SK-N-DZ (cell line): ENCODE data around the gene CCL16.

Experiments
- DNase-seq: peaks from one replicate; pipeline ENCODE4 v3.0.0-alpha.2; 2015; ENCODE audit warnings: low spot score

CCL16 gene

DNA sequence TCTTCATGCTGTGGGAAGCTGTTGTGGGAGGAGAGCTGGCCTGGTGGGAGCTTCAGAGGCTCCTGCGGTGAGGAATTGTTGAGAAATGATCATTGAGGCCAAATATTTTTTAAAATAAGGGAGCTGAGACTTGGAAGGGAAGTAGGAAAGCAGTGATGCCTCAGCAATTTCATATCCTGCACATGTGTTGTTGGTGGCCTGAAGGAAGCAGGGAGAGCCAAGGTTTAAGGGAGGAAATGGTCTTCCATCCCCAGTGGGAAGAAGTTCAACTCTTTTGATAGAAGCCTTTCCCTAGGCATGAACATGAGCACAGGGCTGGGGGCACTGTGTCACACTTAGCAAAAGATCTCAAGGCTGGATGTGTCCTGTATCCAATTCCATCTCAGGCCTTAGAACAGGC is 5.3 kb upstream of the CCL16 start, which contains the start of gene CCL14:
CCL14 (minus strand) TSS at position 87 of the 400 bp plus-strand sequence; CDS start at position 7, 80 bp downstream.
- no peak for DNase-seq

GRCh38 chr17:35984140-35984539 is 2.8 kb upstream of the CCL16 start:
- DNase-seq, result no peak

DNA sequence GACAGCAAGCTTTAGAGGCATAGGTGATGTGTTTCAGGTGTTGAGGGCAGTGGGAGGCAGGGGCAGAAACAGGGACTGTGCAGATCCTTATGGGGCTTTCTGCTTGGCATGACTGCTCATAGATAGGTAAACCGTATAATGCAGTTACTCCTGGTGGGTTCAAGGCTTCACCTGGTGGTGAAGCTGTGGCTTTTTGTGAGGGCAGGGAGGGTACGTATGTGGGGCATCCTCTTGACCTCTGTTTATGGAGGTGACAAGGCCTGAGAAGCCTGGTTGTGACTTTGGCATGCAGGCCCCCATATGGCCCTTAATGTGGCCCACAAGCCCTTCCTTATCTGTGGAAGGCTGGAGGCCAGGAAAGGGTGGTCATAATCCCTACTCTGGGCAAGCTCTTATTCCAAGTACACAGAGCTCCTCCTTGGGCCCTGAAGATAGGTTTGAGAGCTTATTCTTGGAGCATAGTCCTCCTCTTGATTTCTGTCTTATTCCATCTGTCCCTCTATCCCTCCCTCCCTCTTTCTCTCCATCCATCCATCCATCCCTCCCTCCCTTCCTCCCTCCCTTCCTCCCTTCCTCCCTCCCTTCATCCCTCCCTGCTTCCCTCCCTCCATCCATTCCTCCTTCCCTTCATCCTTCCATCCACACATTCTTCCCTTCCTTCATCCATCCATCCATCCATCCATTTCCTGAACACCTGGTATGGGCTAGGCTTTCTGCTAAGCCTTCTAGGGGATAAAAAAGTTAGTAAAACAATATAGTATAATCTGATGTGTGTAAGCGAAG is 1.3 kb upstream of the CCL16 start:
- no peak for DNase-seq

GRCh38 chr17:35981908-35982330 is 622 bp upstream of the CCL16 start:
- no peak for DNase-seq

GRCh38 chr17:35978346-35978745 is 3.0 kb downstream of the CCL16 start:
- no peak for DNase-seq

GRCh38 chr17:35977509-35977908 is 3.8 kb downstream of the CCL16 start:
- no peak for DNase-seq

DNA sequence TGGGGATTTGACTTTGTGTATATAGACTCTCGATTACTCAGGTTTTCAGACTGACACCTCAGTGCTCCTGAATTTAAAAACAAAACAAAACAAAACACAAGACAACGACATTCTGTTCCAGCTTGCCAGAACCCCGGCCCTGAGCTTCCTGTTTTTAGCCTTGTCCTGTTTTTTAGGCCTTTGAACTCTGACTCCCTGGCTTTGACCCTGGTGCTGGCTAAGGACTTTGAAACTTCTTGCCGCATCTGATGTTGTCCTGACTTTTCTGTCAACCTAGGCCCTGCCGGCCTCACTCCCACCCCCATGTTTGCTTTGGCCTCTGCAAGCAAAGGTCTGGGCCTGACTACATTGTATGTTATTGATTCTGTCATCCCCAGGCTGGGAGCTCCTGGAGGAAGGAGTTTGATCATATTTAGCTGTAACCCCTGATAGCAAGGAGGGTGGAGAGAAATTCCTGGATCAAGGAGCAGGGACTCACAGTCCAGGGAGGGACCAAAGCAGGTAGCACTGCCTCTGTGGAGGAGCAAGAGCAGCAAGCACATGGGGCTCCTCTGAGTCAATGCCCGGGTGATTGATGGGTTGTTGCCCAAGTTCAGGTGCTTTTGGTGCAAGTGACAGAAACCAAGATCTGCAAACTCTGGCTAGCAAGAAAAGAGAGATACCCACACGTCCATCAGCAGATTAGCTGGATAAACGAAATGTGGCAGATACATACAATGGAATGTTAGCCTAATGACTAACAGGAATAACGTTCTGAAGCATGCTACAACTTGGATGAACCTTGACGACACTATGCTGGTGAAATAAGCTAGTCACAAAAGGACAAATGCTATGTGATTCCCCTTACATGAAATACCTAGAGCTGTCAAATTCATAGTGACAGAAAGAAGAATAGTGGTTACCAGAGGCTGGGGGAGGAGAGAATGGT is 7.7 kb downstream of the CCL16 start:
- no peak for DNase-seq

- DNase-seq, result no peak
Observed at GRCh38 chr17:35972945-35973332, 8.4 kb downstream of the CCL16 start.

DNA sequence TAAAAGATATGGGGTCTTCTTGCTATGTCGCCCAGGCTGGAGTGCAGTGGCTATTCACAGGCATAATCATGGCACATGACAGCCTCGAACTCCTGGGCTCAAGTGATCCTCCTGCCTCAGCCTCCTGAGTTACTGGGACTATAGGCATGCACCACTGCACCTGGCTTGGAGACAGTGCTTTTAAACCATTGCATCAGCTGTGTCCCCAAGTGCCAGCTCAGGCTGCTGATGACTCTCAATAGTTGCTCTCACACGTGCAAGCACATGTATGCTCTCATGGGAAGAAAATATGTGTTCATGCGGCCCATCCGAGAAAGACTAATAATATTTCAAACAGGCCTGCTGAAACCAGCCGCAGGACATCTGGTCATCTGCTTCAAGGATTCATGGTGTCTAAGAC is 8.8 kb downstream of the CCL16 start:
- no peak for DNase-seq

DNA sequence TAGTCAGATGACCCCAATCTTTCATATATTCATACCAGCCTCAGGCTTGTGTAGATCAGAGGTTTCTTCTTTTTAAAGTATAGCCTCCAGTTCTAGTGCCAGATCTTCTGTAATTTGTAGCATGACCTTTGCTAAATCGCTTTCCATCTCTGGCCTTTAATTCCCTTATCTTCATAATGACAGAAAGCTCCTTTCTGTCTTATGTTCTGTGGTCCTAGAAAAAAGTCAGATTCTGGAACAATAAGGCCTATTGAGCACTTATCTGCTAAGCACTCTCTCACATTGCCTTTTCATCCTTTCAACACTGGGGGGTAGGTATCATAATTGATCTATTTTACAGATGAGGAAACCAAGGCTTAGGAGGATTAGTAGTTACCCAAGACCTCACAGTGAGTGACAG is 9.2 kb downstream of the CCL16 start:
- DNase-seq, result no peak

GRCh38 chr17:35969558-35970380 is 11.5 kb downstream of the CCL16 start:
- DNase-seq, result peak; percentile 70

DNA sequence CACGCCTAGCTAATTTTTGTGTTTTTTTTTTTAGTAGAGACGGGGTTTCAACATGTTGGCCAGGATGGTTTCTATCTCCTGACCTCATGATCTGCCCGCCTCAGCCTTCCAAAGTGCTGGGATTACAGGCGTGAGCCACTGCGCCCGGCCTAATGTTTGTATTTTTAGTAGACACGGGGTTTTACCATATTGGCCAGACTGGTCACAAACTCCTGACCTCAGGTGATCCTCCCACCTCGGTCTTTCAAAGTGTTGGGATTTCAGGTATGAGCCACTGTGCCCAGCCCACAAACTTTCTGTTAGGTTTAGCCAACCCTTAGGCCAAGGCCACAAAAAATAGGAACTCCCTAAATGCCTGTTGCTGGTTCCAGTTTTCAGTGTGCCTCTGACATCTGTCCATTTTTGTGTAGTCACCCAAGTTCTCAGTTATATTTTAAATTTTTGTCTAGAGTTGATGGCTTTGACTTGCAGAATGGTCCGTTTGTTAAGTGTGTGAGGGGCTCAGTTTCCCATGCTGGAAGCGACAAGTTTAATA is 12.7 kb downstream of the CCL16 start:
- DNase-seq, result no peak

DNA sequence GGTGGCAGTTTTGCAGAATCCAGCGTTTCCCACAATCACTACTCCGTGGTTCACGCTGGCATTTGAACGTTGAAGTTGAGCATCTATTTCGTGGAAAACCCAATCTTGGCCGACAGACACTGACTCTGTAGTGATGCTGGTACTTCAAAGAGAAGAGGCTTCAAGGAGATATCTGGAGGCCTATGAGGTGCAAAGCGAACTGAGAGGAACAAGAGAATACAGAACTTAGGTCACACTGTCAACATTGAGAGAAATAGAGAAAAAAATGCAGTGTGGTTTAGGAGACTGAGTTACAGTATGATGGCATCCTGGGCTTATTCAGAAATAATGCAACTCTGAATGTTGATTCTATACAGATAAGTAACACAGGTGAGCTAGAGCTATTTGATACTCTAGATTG is 16.0 kb downstream of the CCL16 start:
- no peak for DNase-seq

GRCh38 chr17:35963663-35964062 is 17.6 kb downstream of the CCL16 start:
- DNase-seq, result no peak

- DNase-seq, result no peak
Observed at GRCh38 chr17:35953720-35954119, 27.6 kb downstream of the CCL16 start.

DNA sequence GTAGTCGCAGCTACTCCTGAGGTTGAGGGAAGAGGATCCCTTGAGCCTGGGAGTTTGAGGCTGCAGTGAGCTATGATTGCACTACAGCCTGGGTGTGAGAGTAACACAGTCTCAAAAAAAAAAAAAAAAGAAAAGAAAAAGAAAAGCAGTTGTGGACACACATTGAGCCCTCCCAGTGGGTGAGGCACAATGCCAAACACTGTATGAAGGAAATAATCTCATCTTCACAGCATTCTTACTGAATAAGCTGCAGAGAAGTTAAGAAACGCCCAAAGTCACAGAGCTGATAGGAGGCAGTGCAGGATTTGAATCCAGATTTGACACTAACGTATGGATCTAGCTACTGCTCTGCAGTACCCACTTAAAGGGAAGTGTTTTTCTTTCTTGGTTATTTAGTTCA is 31.9 kb downstream of the CCL16 start:
- no peak for DNase-seq

DNA sequence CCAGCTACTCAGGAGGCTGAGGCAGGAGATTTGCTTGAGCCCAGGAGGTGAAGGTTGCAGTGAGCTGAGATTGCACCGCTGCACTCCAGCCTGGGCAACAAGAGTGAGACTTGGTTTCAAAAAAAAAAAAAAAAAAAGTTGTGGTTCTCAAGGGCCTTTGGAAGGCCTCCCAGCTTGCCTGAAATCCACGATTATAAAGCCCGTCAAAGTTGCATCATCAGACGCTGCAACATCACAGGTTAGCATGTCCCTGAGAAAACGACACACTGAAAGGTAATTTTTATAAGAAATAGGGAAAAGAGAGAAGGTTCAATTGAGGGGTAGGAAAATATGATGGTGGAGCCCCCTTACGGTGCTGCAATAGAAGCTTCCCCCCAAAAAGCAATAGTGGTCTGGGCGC is 33.2 kb downstream of the CCL16 start:
- DNase-seq, result no peak

DNA sequence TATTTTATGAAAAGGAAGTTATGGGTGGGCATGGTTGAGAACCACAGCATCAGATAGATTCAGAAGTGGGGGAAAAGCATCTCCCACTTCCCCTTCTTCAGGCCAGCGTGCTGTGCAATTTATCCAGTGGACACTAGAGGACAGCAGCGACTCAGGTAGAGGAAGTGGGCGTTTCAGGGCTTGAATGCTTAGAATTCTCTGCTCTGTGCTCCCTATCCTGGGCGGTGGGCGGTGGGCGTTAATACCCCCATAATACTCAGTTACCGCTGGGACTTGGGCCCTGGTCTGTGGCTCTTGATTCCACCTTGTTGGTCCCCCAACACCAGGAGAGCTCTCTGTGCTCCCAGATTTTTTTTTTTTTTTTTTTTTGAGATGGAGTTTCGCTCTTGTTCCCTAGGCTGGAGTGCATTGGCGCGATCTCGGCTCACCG is 34.1 kb downstream of the CCL16 start:
- DNase-seq, result peak; percentile 54

- DNase-seq, result no peak
Observed at GRCh38 chr17:35944151-35944550, 37.1 kb downstream of the CCL16 start.

- DNase-seq, result no peak
Observed at GRCh38 chr17:35943537-35943936, 37.8 kb downstream of the CCL16 start, which contains the start of gene LYZL6. TSS of gene LYZL6 (minus strand) at chr17:35943713. CDS start at chr17:35939356, 4,357 bp downstream.

- DNase-seq, result no peak
Observed at GRCh38 chr17:35942588-35943186, 38.6 kb downstream of the CCL16 start.
